Stomach (tissue), 4 donors: ENCODE results near the gene BLTP3A.

Source experiments
- CTCF ChIP-seq, 7 experiments: fragments of 450-650 bp in 4 of 7; fragments of 200-600 bp in 3 of 7; sonication (generic) in 3 of 7; IDR thresholded peaks; one replicate each; pipeline ENCODE4 v1.5.1; 2016 to 2019; ENCODE audit warnings: antibody characterized with exemption in 7 of 7, control low read depth in 2 of 7, mild to moderate bottlenecking in 1 of 7
- POLR2A ChIP-seq, 4 donors: fragments of 450-650 bp; IDR thresholded peaks; one replicate each; pipeline ENCODE4 v1.6.1; 2016; ENCODE audit warnings: antibody characterized with exemption in 4 of 4, control low read depth in 2 of 4, mild to moderate bottlenecking in 1 of 4, moderate library complexity in 1 of 4

GRCh38 chr6:34839666-34840352, 47.9 kb downstream of the BLTP3A start:
- TF ChIP-seq CTCF (IDR thresholded peaks at IDR 0.05) (no peak), POLR2A (IDR thresholded peaks at IDR 0.05) (no peak)
